WTC11 (cell line): ENCODE results near the gene ZNF516. TPM values are rescaled to one million over a fixed set of nuclear protein-coding genes. Genes with fewer than 3 reads are reported as not detected.

ENCODE experiments used
- ATAC-seq: fragments of 200-7000 bp; cut with Tn5 transposase; 2 replicates; pipeline ENCODE4 v1.10.0; 2021; ENCODE audit warnings: mild to moderate bottlenecking, moderate library complexity
- CTCF ChIA-PET: fragments of 300-600 bp; sonication (Branson Sonifier 250); formaldehyde crosslinking; loops from one replicate; lab custom pipeline; 2021; ENCODE audit warnings: antibody characterized with exemption; lab: Charles Lee
- POLR2A ChIA-PET: fragments of 350-600 bp; sonication (Branson Sonifier 250); formaldehyde crosslinking; loops from one replicate; lab custom pipeline; 2021; ENCODE audit warnings: antibody characterized with exemption; lab: Charles Lee
- DNase-seq: peaks from one replicate; pipeline ENCODE4 v3.0.0; 2021; ENCODE audit warnings: low spot score
- H3K27ac Mint-ChIP-seq: 2 replicates; pipeline ENCODE4 v1.8.0; 2021; ENCODE audit warnings: mixed read lengths
- H3K27me3 Mint-ChIP-seq: 2 replicates; pipeline ENCODE4 v1.8.0; 2021; ENCODE audit warnings: low read depth, mild to moderate bottlenecking, moderate library complexity, mixed read lengths
- H3K36me3 Mint-ChIP-seq: 2 replicates; pipeline ENCODE4 v1.8.0; 2021; ENCODE audit warnings: mixed read lengths
- H3K4me1 Mint-ChIP-seq: 2 replicates; pipeline ENCODE4 v1.8.0; 2022; ENCODE audit warnings: mixed read lengths
- H3K4me3 Mint-ChIP-seq: 2 replicates; pipeline ENCODE4 v1.8.0; 2021; ENCODE audit warnings: mild to moderate bottlenecking, moderate library complexity, mixed read lengths
- H3K9me3 Mint-ChIP-seq: 2 replicates; pipeline ENCODE4 v1.8.0; 2021; ENCODE audit warnings: mixed read lengths
- CBFB ChIP-seq: sonication (generic); formaldehyde crosslinking; IDR thresholded peaks from 2 replicates; pipeline ENCODE4 v1.8.1; 2022; ENCODE audit warnings: mild to moderate bottlenecking, low read depth, missing genetic modification reagents
- FOXK1 ChIP-seq: sonication (generic); formaldehyde crosslinking; IDR thresholded peaks from 2 replicates; pipeline ENCODE4 v1.8.0; 2022; ENCODE audit warnings: mild to moderate bottlenecking, moderate library complexity, missing genetic modification reagents
- FOXP1 ChIP-seq: sonication (generic); formaldehyde crosslinking; IDR thresholded peaks from 2 replicates; pipeline ENCODE4 v1.8.0; 2022; ENCODE audit warnings: missing genetic modification reagents, mild to moderate bottlenecking, moderate library complexity, borderline replicate concordance
- JAZF1 ChIP-seq: fragments of 250-450 bp; sonication (Bioruptor Pico); IDR thresholded peaks from 2 replicates; pipeline ENCODE4 v1.9.0; 2021; ENCODE audit warnings: moderate library complexity, mild to moderate bottlenecking, inconsistent platforms
- KAT7 ChIP-seq: sonication (generic); formaldehyde crosslinking; IDR thresholded peaks from 2 replicates; pipeline ENCODE4 v1.8.1; 2023; ENCODE audit warnings: missing genetic modification reagents, mild to moderate bottlenecking, borderline replicate concordance
- OVOL2 ChIP-seq: fragments of 250-450 bp; sonication (Bioruptor Pico); IDR thresholded peaks from 2 replicates; pipeline ENCODE4 v1.9.0; 2021; ENCODE audit warnings: mild to moderate bottlenecking, borderline replicate concordance
- SMAD4 ChIP-seq: sonication (generic); formaldehyde crosslinking; IDR thresholded peaks from 2 replicates; pipeline ENCODE4 v1.8.0; 2022; ENCODE audit warnings: mild to moderate bottlenecking, missing genetic modification reagents
- ZNF121 ChIP-seq: sonication (generic); formaldehyde crosslinking; IDR thresholded peaks from 2 replicates; pipeline ENCODE4 v1.8.0; 2023; ENCODE audit warnings: missing genetic modification reagents
- total RNA-seq: library from RNA; stranded (reverse); gene quantifications from 3 replicates; pipeline ENCODE4 v1.2.3, GENCODE V29; 2021
- TF ChIP-seq, protein P1 (sequence below): sonication (generic); formaldehyde crosslinking; IDR thresholded peaks from 2 replicates; pipeline ENCODE4 v1.8.0; 2022; ENCODE audit warnings: mild to moderate bottlenecking, missing genetic modification reagents
- TF ChIP-seq, protein P2 (sequence below): sonication (generic); formaldehyde crosslinking; IDR thresholded peaks from 2 replicates; pipeline ENCODE4 v1.8.1; 2023; ENCODE audit warnings: mild to moderate bottlenecking, missing genetic modification reagents, borderline replicate concordance
- TF ChIP-seq, protein P3 (sequence below): fragments of 250-450 bp; sonication (Bioruptor Pico); IDR thresholded peaks from 2 replicates; pipeline ENCODE4 v1.9.0; 2021; ENCODE audit warnings: mild to moderate bottlenecking
- TF ChIP-seq, protein P4 (sequence below): fragments of 250-450 bp; sonication (Bioruptor Pico); IDR thresholded peaks from 2 replicates; pipeline ENCODE4 v2.1.2; 2022; ENCODE audit warnings: mild to moderate bottlenecking, moderate library complexity
- TF ChIP-seq, protein P5 (sequence below): sonication (generic); formaldehyde crosslinking; IDR thresholded peaks from 2 replicates; pipeline ENCODE4 v1.8.1; 2023; ENCODE audit warnings: mild to moderate bottlenecking, missing genetic modification reagents
- TF ChIP-seq, protein P6 (sequence below): fragments of 250-450 bp; sonication (Bioruptor Pico); conservative IDR thresholded peaks from 2 replicates; pipeline ENCODE4 v1.9.0; 2021; ENCODE audit warnings: mild to moderate bottlenecking

Gene ZNF516
- total RNA-seq, 1 experiment from 2014 or later = 58.6 TPM

DNA sequence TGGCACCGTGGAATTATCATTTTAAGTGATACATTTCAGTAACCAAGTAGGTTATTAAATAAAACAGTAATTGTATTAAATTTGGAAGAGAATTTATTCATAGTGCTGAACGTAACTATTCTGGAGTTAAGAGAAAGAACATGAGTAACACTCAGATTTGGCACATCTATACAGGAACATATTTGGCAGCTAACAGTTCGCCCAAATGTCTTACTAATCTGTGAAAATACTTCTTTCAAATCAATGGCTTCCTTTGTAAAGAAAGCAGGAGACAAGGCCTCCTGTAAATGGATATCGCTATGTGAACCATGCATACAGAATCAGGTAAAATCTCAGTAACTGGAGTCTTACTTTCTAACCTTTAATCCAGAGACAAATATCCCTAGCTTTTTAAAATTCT is 64.4 kb downstream of the ZNF516 start:
- POLR2A ChIA-PET = interaction anchor here (1.1 kb wide), 1 partner anchor 57 kb away, joined by 3 read pairs; no protein-coding TSS in a partner anchor
- peaks cover 9% of the 10 kb centered on the region; the same call in 1 of the 2 replicates for H3K36me3 Mint-ChIP-seq
- TF ChIP-seq CBFB (CRISPR knock-in tag) = no peak
- TF ChIP-seq, protein P1, sequence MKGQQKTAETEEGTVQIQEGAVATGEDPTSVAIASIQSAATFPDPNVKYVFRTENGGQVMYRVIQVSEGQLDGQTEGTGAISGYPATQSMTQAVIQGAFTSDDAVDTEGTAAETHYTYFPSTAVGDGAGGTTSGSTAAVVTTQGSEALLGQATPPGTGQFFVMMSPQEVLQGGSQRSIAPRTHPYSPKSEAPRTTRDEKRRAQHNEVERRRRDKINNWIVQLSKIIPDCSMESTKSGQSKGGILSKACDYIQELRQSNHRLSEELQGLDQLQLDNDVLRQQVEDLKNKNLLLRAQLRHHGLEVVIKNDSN = no peak
- TF ChIP-seq, protein P2, sequence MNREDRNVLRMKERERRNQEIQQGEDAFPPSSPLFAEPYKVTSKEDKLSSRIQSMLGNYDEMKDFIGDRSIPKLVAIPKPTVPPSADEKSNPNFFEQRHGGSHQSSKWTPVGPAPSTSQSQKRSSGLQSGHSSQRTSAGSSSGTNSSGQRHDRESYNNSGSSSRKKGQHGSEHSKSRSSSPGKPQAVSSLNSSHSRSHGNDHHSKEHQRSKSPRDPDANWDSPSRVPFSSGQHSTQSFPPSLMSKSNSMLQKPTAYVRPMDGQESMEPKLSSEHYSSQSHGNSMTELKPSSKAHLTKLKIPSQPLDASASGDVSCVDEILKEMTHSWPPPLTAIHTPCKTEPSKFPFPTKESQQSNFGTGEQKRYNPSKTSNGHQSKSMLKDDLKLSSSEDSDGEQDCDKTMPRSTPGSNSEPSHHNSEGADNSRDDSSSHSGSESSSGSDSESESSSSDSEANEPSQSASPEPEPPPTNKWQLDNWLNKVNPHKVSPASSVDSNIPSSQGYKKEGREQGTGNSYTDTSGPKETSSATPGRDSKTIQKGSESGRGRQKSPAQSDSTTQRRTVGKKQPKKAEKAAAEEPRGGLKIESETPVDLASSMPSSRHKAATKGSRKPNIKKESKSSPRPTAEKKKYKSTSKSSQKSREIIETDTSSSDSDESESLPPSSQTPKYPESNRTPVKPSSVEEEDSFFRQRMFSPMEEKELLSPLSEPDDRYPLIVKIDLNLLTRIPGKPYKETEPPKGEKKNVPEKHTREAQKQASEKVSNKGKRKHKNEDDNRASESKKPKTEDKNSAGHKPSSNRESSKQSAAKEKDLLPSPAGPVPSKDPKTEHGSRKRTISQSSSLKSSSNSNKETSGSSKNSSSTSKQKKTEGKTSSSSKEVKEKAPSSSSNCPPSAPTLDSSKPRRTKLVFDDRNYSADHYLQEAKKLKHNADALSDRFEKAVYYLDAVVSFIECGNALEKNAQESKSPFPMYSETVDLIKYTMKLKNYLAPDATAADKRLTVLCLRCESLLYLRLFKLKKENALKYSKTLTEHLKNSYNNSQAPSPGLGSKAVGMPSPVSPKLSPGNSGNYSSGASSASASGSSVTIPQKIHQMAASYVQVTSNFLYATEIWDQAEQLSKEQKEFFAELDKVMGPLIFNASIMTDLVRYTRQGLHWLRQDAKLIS (CRISPR knock-in tag) = no peak
- TF ChIP-seq, protein P3, sequence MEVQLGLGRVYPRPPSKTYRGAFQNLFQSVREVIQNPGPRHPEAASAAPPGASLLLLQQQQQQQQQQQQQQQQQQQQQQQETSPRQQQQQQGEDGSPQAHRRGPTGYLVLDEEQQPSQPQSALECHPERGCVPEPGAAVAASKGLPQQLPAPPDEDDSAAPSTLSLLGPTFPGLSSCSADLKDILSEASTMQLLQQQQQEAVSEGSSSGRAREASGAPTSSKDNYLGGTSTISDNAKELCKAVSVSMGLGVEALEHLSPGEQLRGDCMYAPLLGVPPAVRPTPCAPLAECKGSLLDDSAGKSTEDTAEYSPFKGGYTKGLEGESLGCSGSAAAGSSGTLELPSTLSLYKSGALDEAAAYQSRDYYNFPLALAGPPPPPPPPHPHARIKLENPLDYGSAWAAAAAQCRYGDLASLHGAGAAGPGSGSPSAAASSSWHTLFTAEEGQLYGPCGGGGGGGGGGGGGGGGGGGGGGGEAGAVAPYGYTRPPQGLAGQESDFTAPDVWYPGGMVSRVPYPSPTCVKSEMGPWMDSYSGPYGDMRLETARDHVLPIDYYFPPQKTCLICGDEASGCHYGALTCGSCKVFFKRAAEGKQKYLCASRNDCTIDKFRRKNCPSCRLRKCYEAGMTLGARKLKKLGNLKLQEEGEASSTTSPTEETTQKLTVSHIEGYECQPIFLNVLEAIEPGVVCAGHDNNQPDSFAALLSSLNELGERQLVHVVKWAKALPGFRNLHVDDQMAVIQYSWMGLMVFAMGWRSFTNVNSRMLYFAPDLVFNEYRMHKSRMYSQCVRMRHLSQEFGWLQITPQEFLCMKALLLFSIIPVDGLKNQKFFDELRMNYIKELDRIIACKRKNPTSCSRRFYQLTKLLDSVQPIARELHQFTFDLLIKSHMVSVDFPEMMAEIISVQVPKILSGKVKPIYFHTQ (CRISPR knock-in tag) = no peak
- no peak for TF ChIP-seq FOXP1 (CRISPR knock-in tag)
- TF ChIP-seq FOXK1 = no peak
- TF ChIP-seq, protein P4, sequence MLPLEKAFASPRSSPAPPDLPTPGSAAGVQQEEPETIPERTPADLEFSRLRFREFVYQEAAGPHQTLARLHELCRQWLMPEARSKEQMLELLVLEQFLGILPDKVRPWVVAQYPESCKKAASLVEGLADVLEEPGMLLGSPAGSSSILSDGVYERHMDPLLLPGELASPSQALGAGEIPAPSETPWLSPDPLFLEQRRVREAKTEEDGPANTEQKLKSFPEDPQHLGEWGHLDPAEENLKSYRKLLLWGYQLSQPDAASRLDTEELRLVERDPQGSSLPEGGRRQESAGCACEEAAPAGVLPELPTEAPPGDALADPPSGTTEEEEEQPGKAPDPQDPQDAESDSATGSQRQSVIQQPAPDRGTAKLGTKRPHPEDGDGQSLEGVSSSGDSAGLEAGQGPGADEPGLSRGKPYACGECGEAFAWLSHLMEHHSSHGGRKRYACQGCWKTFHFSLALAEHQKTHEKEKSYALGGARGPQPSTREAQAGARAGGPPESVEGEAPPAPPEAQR = no peak
- no peak for TF ChIP-seq OVOL2 (CRISPR knock-in tag)
- TF ChIP-seq SMAD4 (CRISPR knock-in tag) = no peak
- TF ChIP-seq JAZF1 (CRISPR knock-in tag) = no peak
- TF ChIP-seq ZNF121 (CRISPR knock-in tag) = no peak
- TF ChIP-seq, protein P5, sequence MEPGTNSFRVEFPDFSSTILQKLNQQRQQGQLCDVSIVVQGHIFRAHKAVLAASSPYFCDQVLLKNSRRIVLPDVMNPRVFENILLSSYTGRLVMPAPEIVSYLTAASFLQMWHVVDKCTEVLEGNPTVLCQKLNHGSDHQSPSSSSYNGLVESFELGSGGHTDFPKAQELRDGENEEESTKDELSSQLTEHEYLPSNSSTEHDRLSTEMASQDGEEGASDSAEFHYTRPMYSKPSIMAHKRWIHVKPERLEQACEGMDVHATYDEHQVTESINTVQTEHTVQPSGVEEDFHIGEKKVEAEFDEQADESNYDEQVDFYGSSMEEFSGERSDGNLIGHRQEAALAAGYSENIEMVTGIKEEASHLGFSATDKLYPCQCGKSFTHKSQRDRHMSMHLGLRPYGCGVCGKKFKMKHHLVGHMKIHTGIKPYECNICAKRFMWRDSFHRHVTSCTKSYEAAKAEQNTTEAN (CRISPR knock-in tag) = no peak
- TF ChIP-seq, protein P6, sequence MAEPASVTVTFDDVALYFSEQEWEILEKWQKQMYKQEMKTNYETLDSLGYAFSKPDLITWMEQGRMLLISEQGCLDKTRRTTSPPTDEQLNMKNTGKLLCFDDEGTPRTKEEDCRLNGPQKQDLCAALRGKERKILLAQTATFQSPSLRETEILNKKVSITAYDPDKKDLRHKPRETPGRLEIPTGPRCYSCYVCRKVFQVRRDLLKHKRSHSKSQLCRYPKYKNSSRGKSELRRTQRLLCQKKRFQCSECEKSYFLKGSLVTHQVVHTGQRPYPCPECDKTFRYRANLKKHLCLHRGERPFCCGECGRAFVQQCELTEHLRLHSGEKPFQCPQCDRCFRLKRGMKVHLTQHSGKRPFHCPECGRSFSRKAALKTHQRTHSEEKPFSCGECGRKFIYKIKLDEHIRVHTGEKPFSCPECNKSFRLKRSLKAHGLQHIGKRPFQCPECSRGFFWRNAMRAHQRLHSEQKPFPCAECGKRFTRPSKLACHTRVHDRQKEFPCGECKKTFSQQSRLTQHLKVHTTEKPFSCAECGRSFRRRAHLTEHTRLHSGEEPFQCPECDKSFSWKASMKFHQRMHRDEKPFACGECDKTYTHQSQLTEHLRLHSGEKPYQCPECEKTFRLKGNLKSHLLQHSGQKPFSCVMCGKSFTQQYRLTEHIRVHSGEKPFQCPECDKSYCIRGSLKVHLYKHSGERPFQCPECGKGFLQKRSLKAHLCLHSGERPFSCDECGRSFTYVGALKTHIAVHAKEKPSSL (CRISPR knock-in tag) = no peak
- no peak for TF ChIP-seq KAT7 (CRISPR knock-in tag)
- no peak overlapping the region for H3K27ac Mint-ChIP-seq
- peaks cover 32% of the 10 kb centered on the region for H3K4me1 Mint-ChIP-seq
- ATAC-seq (no peak), DNase-seq (no peak)
- H3K4me3 Mint-ChIP-seq = no peak overlapping the region
- CTCF ChIA-PET = interaction anchor here (1.1 to 1.3 kb wide), 2 partner anchors 32 to 279 kb away, joined by 3 read pairs; no protein-coding TSS in a partner anchor
- no peaks in the 10 kb centered on the region for H3K9me3 Mint-ChIP-seq
- no peaks in the 10 kb centered on the region for H3K27me3 Mint-ChIP-seq
